C4-2B (cell line): ENCODE results near the gene HSD11B1.

Source experiments
- H3K27ac ChIP-seq: fragments of 450-650 bp; 2 replicates; pipeline ENCODE4 v1.5.1; 2017
- ZFX ChIP-seq: fragments of 450-650 bp; IDR thresholded peaks from 2 replicates; pipeline ENCODE4 v1.6.1; 2017
- TF ChIP-seq, protein P1 (sequence below): fragments of 450-650 bp; conservative IDR thresholded peaks from 2 replicates; pipeline ENCODE4 v1.5.1; 2017; ENCODE audit warnings: mild to moderate bottlenecking

The HSD11B1 gene

GRCh38 chr1:209706622-209707021 lies 2.0 kb downstream of the HSD11B1 start:
- no peak overlapping the region for H3K27ac ChIP-seq
- TF ChIP-seq, protein P1, sequence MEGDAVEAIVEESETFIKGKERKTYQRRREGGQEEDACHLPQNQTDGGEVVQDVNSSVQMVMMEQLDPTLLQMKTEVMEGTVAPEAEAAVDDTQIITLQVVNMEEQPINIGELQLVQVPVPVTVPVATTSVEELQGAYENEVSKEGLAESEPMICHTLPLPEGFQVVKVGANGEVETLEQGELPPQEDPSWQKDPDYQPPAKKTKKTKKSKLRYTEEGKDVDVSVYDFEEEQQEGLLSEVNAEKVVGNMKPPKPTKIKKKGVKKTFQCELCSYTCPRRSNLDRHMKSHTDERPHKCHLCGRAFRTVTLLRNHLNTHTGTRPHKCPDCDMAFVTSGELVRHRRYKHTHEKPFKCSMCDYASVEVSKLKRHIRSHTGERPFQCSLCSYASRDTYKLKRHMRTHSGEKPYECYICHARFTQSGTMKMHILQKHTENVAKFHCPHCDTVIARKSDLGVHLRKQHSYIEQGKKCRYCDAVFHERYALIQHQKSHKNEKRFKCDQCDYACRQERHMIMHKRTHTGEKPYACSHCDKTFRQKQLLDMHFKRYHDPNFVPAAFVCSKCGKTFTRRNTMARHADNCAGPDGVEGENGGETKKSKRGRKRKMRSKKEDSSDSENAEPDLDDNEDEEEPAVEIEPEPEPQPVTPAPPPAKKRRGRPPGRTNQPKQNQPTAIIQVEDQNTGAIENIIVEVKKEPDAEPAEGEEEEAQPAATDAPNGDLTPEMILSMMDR, result no peak
- no peak for TF ChIP-seq ZFX

DNA sequence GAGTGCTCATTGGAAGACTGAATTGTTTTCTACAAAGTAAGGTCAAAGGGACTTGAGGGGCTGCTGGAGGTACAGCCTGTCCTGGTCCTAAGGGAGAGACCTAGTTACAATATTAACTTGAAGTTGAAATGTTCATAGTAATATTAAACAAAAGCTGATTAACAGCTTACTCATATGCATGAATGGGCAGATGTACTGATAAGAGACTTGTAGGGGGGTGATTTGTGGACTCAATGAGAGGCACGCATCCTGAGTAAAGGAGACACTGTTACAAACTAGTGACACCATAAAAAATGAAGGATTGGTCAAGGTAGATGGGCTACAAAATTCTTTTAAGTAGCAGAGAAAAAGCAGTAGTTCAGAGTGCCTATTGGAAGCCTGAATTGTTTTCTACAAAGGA lies 2.7 kb downstream of the HSD11B1 start:
- H3K27ac ChIP-seq, result no peak overlapping the region
- TF ChIP-seq, protein P1, result no peak
- no peak for TF ChIP-seq ZFX

DNA sequence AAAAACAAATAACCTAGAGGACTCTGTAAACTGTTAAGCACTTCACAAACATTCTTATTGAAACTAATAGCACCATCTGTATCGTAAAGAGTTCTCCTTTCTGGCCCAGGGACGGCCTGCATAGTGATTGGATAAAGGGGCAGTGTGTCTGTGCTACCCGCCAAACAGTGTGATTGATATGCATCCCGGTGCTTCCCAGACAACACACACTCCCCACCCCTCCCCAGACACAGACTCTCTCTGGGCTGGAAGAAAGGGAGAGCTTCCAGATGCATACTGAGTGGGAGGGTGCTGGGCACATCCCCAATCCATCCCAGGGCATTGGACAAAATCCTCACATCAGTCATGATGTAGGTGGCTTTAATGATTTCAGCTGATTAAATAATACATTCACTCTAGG lies 3.7 kb downstream of the HSD11B1 start:
- TF ChIP-seq ZFX, result no peak
- TF ChIP-seq, protein P1, result no peak
- H3K27ac ChIP-seq, result no peak overlapping the region

DNA sequence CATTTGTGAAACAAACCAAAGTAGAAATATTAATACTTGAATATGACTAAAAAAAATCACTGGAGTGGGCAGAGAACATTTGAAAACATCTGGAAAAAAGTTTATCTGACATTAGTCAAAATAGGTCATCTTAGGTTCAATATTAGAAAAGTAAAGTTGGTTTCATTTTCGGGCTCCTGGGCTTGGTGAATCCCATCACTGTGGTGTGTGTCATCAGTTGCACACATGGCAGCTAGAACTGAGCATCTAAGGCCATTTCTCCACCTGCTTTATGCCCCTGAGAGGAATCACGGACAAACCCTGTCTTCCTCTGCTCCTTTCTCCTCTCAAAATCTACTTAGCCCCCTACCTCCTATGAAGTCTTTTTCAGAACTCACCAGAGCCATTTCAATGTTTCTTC lies 5.4 kb downstream of the HSD11B1 start:
- TF ChIP-seq, protein P1, result no peak
- TF ChIP-seq ZFX, result no peak
- H3K27ac ChIP-seq, result no peak overlapping the region

GRCh38 chr1:209710847-209711246 lies 6.2 kb downstream of the HSD11B1 start:
- H3K27ac ChIP-seq, result no peak overlapping the region
- TF ChIP-seq, protein P1, result no peak
- TF ChIP-seq ZFX, result no peak

DNA sequence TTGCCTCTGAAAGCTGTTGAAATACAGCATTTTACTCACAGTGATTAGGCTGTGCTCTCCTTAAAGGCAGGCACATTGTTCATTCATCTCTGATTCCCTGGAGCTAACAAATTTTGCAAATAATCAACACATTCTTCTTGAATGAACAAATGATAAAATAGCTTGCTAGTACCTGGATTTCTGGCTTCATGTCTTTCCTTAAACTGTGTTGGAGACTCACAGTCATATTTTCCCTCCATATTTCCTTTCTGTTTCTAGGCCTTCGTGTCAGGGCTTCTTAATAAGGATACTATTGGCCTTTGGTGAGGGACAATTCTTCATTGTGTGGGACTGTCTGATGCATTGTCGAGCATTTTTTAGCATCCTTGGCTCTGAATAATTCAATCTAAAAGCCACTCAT lies 9.7 kb downstream of the HSD11B1 start:
- no peak for TF ChIP-seq ZFX
- TF ChIP-seq, protein P1, result no peak

GRCh38 chr1:209715314-209715713 lies 10.7 kb downstream of the HSD11B1 start:
- TF ChIP-seq ZFX, result no peak
- TF ChIP-seq, protein P1, result no peak
- H3K27ac ChIP-seq, result no peak overlapping the region

More for the DNA sequence above, 9.7 kb downstream of the HSD11B1 start:
- no peak overlapping the region for H3K27ac ChIP-seq
